ENCODE results near the gene PTPRK. TPM values are rescaled to one million over a fixed set of nuclear protein-coding genes. Genes with fewer than 3 reads are reported as not detected.

The PTPRK gene
- total RNA-seq, 4 donors from 2014 or later, result 20.0 to 64.2 (median 36.6) TPM

DNA sequence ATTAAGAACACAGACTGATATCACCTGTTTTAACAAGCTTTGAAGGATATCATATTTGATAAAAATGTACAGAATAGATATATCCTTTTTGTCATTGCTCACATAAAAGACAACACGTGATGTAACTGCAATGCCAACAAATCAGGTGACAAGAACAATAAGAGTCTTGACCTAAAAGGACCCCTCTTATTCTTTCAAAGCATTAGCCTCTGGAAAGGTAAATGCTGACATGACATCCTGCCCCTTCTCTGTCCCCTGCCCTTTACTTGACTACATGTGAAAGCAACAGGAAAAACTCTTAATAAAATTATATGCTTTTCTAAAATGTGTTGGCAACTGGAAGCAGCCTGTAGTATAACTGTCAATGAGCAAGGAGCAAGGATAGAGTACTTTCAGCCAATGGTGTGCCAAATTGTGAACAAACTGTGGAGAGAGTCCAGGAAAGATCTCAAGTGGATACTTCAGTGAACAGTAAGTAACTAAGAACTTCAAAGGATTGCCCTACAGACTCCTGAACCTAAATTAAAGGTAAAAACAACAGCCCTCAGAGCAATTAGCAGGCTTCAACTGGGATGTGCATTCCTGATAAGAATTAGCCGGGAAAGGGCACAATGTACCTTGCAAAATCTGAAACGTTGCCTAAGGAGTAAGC lies 16.3 kb downstream of the PTPRK start:
- TF ChIP-seq POLR2A (IDR thresholded peaks at IDR 0.05), result no peak
- TF ChIP-seq, protein P1, sequence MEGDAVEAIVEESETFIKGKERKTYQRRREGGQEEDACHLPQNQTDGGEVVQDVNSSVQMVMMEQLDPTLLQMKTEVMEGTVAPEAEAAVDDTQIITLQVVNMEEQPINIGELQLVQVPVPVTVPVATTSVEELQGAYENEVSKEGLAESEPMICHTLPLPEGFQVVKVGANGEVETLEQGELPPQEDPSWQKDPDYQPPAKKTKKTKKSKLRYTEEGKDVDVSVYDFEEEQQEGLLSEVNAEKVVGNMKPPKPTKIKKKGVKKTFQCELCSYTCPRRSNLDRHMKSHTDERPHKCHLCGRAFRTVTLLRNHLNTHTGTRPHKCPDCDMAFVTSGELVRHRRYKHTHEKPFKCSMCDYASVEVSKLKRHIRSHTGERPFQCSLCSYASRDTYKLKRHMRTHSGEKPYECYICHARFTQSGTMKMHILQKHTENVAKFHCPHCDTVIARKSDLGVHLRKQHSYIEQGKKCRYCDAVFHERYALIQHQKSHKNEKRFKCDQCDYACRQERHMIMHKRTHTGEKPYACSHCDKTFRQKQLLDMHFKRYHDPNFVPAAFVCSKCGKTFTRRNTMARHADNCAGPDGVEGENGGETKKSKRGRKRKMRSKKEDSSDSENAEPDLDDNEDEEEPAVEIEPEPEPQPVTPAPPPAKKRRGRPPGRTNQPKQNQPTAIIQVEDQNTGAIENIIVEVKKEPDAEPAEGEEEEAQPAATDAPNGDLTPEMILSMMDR (IDR thresholded peaks at IDR 0.05), result no peak
- Histone ChIP-seq H3K4me1 (no peaks in the 10 kb centered on the region), H3K27ac (no peak overlapping the region), H3K4me3 (no peak overlapping the region), H3K36me3 (no peaks in the 10 kb centered on the region), H3K9me3 (no peaks in the 10 kb centered on the region), H3K27me3 (no peaks in the 10 kb centered on the region)
- intact Hi-C loops (cut with DNase I; ENCODE audit: low total_unique reads), result no loop called here
- DNase-seq, result no peak

DNA sequence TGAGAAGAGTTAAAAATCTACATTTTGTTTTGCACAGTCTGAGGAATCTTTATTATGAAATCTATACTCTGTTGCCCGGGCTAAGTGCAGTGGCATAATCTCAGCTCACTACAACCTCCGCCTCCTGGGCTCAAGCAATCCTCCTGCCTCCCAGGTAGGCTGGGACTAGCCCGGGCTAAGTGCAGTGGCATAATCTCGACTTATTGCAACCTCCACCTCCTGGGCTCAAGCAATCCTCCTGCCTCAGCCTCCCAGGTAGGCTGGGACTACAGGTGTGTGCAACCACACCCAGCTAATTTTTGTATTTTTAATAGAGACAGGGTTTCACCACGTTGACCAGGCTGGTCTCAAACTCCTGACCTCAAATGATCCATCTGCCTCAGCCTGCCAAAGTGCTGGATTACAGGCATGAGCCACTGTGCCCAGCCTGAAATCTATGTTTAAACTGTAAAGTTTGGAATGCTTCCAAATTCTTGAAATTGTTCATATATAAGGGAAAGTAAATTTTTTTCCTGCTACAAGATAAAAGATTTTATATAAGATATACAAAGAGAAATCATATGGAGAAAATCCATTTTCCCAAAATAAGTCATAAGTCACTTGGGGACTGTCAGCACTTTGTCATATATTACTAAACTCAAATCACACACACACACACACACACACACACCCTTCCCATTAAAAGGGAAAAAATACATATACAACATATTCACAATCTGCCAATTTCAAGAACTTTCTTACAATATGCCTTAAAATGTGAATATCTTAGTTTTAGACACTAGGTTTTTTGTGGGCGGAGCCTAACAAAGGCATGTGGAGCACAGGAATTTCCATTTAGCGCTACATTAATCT lies 19.4 kb downstream of the PTPRK start:
- TF ChIP-seq, protein P1 (IDR thresholded peaks at IDR 0.05), result no peak
- TF ChIP-seq POLR2A (IDR thresholded peaks at IDR 0.05), result no peak
- DNase-seq, result no peak
- Histone ChIP-seq H3K4me3 (no peak overlapping the region), H3K27ac (no peak overlapping the region), H3K4me1 (no peaks in the 10 kb centered on the region), H3K9me3 (no peaks in the 10 kb centered on the region), H3K27me3 (no peaks in the 10 kb centered on the region), H3K36me3 (no peaks in the 10 kb centered on the region)
- intact Hi-C loops (cut with DNase I; ENCODE audit: low total_unique reads), result no loop called here

DNA sequence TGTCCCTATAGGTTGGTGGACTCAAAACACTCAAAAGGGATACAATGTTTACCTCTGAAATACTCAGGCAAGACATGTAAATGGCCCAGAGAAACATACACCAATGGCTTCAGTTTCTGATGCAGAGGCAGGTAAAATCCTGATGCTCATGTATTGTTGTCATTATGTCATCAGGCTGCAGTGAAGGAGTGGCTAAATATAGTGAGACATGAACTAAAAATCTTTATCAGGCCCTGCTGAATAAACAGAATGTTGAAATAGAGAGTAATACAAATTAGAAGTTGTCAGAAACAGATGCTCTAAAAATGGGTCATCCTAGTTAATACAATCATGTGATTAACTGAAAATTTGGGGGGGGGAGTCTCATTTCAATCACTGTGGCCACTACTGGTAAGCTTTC lies 20.4 kb downstream of the PTPRK start:
- no peaks in the 10 kb centered on the region for H3K4me1 ChIP-seq
- no peak for DNase-seq
- H3K4me3 ChIP-seq, result no peak overlapping the region
- intact Hi-C loops (cut with DNase I; ENCODE audit: low total_unique reads), result no loop called here
- no peak overlapping the region for H3K27ac ChIP-seq
- no peaks in the 10 kb centered on the region for H3K9me3 ChIP-seq
- H3K27me3 ChIP-seq, result no peaks in the 10 kb centered on the region
- TF ChIP-seq POLR2A (IDR thresholded peaks at IDR 0.05), result no peak
- TF ChIP-seq, protein P1 (IDR thresholded peaks at IDR 0.05), result no peak
- no peaks in the 10 kb centered on the region for H3K36me3 ChIP-seq

DNA sequence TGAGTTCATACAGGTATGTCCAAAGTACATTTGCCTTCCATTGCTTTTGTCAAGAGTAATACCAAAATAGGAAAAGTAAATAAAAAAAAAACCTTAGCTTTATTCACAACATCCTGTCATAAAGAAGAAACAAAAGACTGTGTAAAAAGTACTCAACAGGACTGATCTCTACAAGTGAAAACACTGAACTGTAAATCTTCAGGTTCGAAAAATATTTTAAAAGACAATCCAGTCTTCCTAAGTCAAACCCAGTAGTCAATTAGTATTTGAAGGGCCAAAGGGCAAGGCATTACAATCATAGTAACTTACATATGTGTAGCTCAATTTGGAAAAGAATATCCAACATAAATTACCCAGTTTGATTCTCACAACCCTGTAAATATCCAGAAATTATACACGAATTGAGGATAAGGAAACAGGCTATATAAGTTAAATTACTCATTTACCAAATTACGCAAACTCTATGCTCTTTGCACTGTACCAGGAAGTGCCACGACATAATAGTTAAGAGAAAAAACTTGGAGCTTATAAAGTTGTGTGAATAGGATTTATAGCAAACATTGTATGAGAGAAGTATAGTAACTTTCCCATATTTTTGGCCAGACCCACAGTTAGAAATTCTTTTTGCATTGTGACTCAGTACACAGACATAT lies 21.2 kb downstream of the PTPRK start:
- H3K27ac ChIP-seq, result no peak overlapping the region
- H3K36me3 ChIP-seq, result no peaks in the 10 kb centered on the region
- no peak for TF ChIP-seq POLR2A (IDR thresholded peaks at IDR 0.05)
- TF ChIP-seq, protein P1 (IDR thresholded peaks at IDR 0.05), result no peak
- DNase-seq, result no peak
- H3K4me3 ChIP-seq, result no peak overlapping the region
- H3K9me3 ChIP-seq, result no peaks in the 10 kb centered on the region
- no peaks in the 10 kb centered on the region for H3K27me3 ChIP-seq
- intact Hi-C loops (cut with DNase I; ENCODE audit: low total_unique reads), result no loop called here
- no peaks in the 10 kb centered on the region for H3K4me1 ChIP-seq

DNA sequence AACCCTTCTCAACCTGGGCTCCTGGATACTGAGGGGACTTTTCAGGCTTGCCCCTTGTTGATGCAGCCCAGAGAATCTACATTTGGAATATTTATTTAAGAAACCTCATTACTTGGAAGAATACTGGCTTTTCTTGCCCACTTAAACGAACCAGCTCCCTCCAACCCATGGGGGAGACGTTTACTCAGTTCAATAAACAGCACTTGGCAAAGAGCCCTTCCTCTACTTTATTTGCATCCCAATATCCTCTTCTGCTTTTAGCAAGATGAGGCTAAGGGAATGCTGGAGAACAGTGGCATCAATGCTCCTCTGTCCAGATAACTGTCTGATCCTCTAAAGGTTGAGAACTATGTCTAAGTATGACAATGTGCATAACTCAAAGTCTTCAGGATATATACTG lies 22.2 kb downstream of the PTPRK start:
- no peaks in the 10 kb centered on the region for H3K36me3 ChIP-seq
- H3K4me3 ChIP-seq, result no peak overlapping the region
- no peaks in the 10 kb centered on the region for H3K9me3 ChIP-seq
- no peak for TF ChIP-seq POLR2A (IDR thresholded peaks at IDR 0.05)
- TF ChIP-seq, protein P1 (IDR thresholded peaks at IDR 0.05), result no peak
- no peaks in the 10 kb centered on the region for H3K4me1 ChIP-seq
- no peak for DNase-seq
- H3K27ac ChIP-seq, result no peak overlapping the region
- H3K27me3 ChIP-seq, result no peaks in the 10 kb centered on the region
- intact Hi-C loops (cut with DNase I; ENCODE audit: low total_unique reads), result no loop called here
